GM23338 (cell line): Measurements from ENCODE around the gene PANK4. TPM values are rescaled to one million over a fixed set of nuclear protein-coding genes. Genes with fewer than 3 reads are reported as not detected.

Experiments
- ATAC-seq: fragments of 200-7000 bp; cut with Tn5 transposase; 3 replicates; pipeline ENCODE4 v1.9.1; 2020
- DNase-seq: peaks from one replicate; pipeline ENCODE4 v3.0.0-alpha.2; 2015; ENCODE audit warnings: low spot score
- H2AFZ ChIP-seq: fragments of 200-600 bp; sonication (generic); 2 replicates; pipeline ENCODE4 v1.8.0; 2016; ENCODE audit warnings: antibody characterized with exemption, mild to moderate bottlenecking, moderate library complexity
- H3F3A ChIP-seq: fragments of 200-600 bp; sonication (generic); replicated peaks from 2 replicates; pipeline ENCODE4 v1.8.0; 2017; ENCODE audit warnings: antibody characterized with exemption, mixed run types, low read depth
- H3K27ac ChIP-seq: fragments of 200-600 bp; sonication (generic); 2 replicates; pipeline ENCODE4 v1.6.1; 2016; ENCODE audit warnings: low read depth
- H3K27me3 ChIP-seq: fragments of 200-600 bp; sonication (generic); 2 replicates; pipeline ENCODE4 v1.8.0; 2016; ENCODE audit warnings: mild to moderate bottlenecking, mixed run types, moderate library complexity; ENCODE audit not compliant: insufficient read depth
- H3K36me3 ChIP-seq: fragments of 200-600 bp; sonication (generic); 2 replicates; pipeline ENCODE4 v1.8.0; 2016; ENCODE audit warnings: mild to moderate bottlenecking; ENCODE audit not compliant: insufficient read depth
- H3K4me1 ChIP-seq: fragments of 200-600 bp; sonication (generic); 2 replicates; pipeline ENCODE4 v1.8.0; 2016; ENCODE audit warnings: mild to moderate bottlenecking, moderate library complexity; ENCODE audit not compliant: insufficient read depth
- H3K4me2 ChIP-seq: fragments of 200-600 bp; sonication (generic); 2 replicates; pipeline ENCODE4 v1.7.1; 2017; ENCODE audit warnings: mixed run types
- H3K4me3 ChIP-seq: fragments of 200-600 bp; sonication (generic); 2 replicates; pipeline ENCODE4 v1.6.1; 2016; ENCODE audit warnings: mixed run types
- H3K79me2 ChIP-seq: fragments of 200-600 bp; sonication (generic); replicated peaks from 2 replicates; pipeline ENCODE4 v1.8.0; 2017; ENCODE audit warnings: mild to moderate bottlenecking; ENCODE audit not compliant: insufficient read depth
- H3K9me2 ChIP-seq: fragments of 200-600 bp; sonication (generic); 2 replicates; pipeline ENCODE4 v1.8.0; 2017; ENCODE audit not compliant: insufficient read depth
- H4K20me1 ChIP-seq: fragments of 200-600 bp; sonication (generic); replicated peaks from 2 replicates; pipeline ENCODE4 v1.8.0; 2017; ENCODE audit warnings: mild to moderate bottlenecking; ENCODE audit not compliant: insufficient read depth
- H3K27ac Mint-ChIP-seq: 2 replicates; pipeline ENCODE4 v1.8.0; 2020; ENCODE audit warnings: inconsistent platforms, mild to moderate bottlenecking, moderate library complexity, mixed read lengths
- H3K27me3 Mint-ChIP-seq: 3 replicates; pipeline ENCODE4 v1.8.0; 2022; ENCODE audit warnings: low read depth, mild to moderate bottlenecking, moderate library complexity, mixed read lengths, inconsistent platforms; ENCODE audit not compliant: insufficient read depth, poor library complexity
- H3K36me3 Mint-ChIP-seq: 3 replicates; pipeline ENCODE4 v1.8.0; 2021; ENCODE audit warnings: low read depth, mild to moderate bottlenecking, inconsistent platforms, moderate library complexity, mixed read lengths
- H3K4me1 Mint-ChIP-seq: 3 replicates; pipeline ENCODE4 v1.8.0; 2020; ENCODE audit warnings: mild to moderate bottlenecking, inconsistent platforms, mixed read lengths
- H3K4me3 Mint-ChIP-seq: 3 replicates; pipeline ENCODE4 v1.8.0; 2021; ENCODE audit warnings: moderate library complexity, mild to moderate bottlenecking, inconsistent platforms, mixed read lengths
- H3K9me3 Mint-ChIP-seq: 3 replicates; pipeline ENCODE4 v1.8.0; 2020; ENCODE audit warnings: moderate library complexity, mild to moderate bottlenecking, inconsistent platforms, mixed read lengths
- CREB1 ChIP-seq: fragments of 250-450 bp; sonication (Bioruptor Pico); IDR thresholded peaks from 2 replicates; pipeline ENCODE4 v1.5.0; 2020; ENCODE audit warnings: low read depth, mild to moderate bottlenecking, moderate library complexity
- EZH2 ChIP-seq: fragments of 200-600 bp; sonication (generic); IDR thresholded peaks from one replicate; pipeline ENCODE4 v1.8.0; 2017; ENCODE audit warnings: antibody characterized with exemption, mild to moderate bottlenecking, low read depth; ENCODE audit not compliant: unreplicated experiment
- EZH2phosphoT487 ChIP-seq: fragments of 200-600 bp; sonication (generic); IDR thresholded peaks from one replicate; pipeline ENCODE4 v1.8.1; 2018; ENCODE audit warnings: antibody characterized with exemption; ENCODE audit not compliant: unreplicated experiment
- JUNB ChIP-seq: IDR thresholded peaks from one replicate; pipeline ENCODE4 v1.6.1; 2016; ENCODE audit warnings: antibody characterized with exemption; ENCODE audit not compliant: unreplicated experiment
- NANOG ChIP-seq: IDR thresholded peaks from 2 replicates; pipeline ENCODE4 v1.6.1; 2016; ENCODE audit warnings: antibody characterized with exemption, borderline replicate concordance
- POLR2AphosphoS5 ChIP-seq: IDR thresholded peaks from 2 replicates; pipeline ENCODE4 v1.6.1; 2016; ENCODE audit warnings: antibody characterized with exemption, low read depth
- STAT1 ChIP-seq: IDR thresholded peaks from one replicate; pipeline ENCODE4 v1.6.1; 2016; ENCODE audit warnings: antibody characterized with exemption; ENCODE audit not compliant: unreplicated experiment
- ZNF114 ChIP-seq: fragments of 250-450 bp; sonication (Bioruptor Pico); IDR thresholded peaks from 2 replicates; pipeline ENCODE4 v1.5.0; 2020; ENCODE audit warnings: mild to moderate bottlenecking, moderate library complexity
- polyA plus RNA-seq: library from polyadenylated mRNA; unstranded; fragments of >200 nt; fragmentation: Nextera tagmentation; extraction: Ambion mirVana; gene quantifications from 2 replicates; pipeline ENCODE4 v1.2.1, GENCODE V29; 2016
- total RNA-seq: library from RNA; depleted of rRNA; stranded (reverse); fragments of >200 nt; shearing (Covaris generic); gene quantifications from 2 replicates; pipeline ENCODE4 v1.2.3, GENCODE V29; 2014
- TF ChIP-seq, protein P1 (sequence below): fragments of 250-450 bp; sonication (Bioruptor Pico); IDR thresholded peaks from 2 replicates; pipeline ENCODE4 v1.5.0; 2020; ENCODE audit warnings: mild to moderate bottlenecking, moderate library complexity
- TF ChIP-seq, protein P2 (sequence below): IDR thresholded peaks from 2 replicates; pipeline ENCODE4 v1.6.1; 2016; ENCODE audit warnings: antibody characterized with exemption

Gene PANK4
- total and polyA plus RNA-seq, 2 experiments from 2014 or later, result 25.8 to 43.7 TPM

DNA sequence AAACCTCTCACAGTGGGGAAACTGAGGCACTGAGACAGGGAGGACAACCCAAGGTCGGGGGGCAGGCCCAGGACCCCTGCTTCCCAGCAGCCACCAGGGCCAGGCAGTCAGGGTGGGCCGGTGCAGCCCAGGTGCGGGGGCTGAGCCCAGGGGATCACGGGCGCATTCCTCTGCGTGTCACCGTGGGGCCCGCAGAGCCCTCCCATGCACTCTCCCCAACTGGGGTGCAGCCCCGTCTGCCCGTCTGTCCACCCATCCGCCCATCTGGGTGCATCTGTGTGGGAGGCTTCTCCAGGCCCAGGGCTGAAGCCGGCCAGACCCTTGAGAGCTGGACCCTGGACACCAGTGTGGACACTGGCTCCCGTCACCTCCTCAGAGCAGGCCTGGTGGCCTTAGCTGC, 53.2 kb downstream of the PANK4 start (continued):
- TF ChIP-seq NANOG (no peak), JUNB (no peak), ZNF114 (CRISPR knock-in tag) (no peak), POLR2AphosphoS5 (no peak), CREB1 (CRISPR knock-in tag) (no peak), EZH2phosphoT487 (no peak)
- TF ChIP-seq, protein P1, sequence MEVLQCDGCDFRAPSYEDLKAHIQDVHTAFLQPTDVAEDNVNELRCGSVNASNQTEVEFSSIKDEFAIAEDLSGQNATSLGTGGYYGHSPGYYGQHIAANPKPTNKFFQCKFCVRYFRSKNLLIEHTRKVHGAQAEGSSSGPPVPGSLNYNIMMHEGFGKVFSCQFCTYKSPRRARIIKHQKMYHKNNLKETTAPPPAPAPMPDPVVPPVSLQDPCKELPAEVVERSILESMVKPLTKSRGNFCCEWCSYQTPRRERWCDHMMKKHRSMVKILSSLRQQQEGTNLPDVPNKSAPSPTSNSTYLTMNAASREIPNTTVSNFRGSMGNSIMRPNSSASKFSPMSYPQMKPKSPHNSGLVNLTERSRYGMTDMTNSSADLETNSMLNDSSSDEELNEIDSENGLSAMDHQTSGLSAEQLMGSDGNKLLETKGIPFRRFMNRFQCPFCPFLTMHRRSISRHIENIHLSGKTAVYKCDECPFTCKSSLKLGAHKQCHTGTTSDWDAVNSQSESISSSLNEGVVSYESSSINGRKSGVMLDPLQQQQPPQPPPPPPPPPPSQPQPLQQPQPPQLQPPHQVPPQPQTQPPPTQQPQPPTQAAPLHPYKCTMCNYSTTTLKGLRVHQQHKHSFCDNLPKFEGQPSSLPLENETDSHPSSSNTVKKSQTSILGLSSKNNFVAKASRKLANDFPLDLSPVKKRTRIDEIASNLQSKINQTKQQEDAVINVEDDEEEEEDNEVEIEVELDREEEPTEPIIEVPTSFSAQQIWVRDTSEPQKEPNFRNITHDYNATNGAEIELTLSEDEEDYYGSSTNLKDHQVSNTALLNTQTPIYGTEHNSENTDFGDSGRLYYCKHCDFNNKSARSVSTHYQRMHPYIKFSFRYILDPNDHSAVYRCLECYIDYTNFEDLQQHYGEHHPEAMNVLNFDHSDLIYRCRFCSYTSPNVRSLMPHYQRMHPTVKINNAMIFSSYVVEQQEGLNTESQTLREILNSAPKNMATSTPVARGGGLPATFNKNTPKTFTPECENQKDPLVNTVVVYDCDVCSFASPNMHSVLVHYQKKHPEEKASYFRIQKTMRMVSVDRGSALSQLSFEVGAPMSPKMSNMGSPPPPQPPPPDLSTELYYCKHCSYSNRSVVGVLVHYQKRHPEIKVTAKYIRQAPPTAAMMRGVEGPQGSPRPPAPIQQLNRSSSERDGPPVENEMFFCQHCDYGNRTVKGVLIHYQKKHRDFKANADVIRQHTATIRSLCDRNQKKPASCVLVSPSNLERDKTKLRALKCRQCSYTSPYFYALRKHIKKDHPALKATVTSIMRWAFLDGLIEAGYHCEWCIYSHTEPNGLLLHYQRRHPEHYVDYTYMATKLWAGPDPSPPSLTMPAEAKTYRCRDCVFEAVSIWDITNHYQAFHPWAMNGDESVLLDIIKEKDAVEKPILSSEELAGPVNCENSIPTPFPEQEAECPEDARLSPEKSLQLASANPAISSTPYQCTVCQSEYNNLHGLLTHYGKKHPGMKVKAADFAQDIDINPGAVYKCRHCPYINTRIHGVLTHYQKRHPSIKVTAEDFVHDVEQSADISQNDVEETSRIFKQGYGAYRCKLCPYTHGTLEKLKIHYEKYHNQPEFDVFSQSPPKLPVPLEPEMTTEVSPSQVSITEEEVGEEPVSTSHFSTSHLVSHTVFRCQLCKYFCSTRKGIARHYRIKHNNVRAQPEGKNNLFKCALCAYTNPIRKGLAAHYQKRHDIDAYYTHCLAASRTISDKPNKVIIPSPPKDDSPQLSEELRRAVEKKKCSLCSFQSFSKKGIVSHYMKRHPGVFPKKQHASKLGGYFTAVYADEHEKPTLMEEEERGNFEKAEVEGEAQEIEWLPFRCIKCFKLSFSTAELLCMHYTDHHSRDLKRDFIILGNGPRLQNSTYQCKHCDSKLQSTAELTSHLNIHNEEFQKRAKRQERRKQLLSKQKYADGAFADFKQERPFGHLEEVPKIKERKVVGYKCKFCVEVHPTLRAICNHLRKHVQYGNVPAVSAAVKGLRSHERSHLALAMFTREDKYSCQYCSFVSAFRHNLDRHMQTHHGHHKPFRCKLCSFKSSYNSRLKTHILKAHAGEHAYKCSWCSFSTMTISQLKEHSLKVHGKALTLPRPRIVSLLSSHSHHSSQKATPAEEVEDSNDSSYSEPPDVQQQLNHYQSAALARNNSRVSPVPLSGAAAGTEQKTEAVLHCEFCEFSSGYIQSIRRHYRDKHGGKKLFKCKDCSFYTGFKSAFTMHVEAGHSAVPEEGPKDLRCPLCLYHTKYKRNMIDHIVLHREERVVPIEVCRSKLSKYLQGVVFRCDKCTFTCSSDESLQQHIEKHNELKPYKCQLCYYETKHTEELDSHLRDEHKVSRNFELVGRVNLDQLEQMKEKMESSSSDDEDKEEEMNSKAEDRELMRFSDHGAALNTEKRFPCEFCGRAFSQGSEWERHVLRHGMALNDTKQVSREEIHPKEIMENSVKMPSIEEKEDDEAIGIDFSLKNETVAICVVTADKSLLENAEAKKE, result no peak

DNA sequence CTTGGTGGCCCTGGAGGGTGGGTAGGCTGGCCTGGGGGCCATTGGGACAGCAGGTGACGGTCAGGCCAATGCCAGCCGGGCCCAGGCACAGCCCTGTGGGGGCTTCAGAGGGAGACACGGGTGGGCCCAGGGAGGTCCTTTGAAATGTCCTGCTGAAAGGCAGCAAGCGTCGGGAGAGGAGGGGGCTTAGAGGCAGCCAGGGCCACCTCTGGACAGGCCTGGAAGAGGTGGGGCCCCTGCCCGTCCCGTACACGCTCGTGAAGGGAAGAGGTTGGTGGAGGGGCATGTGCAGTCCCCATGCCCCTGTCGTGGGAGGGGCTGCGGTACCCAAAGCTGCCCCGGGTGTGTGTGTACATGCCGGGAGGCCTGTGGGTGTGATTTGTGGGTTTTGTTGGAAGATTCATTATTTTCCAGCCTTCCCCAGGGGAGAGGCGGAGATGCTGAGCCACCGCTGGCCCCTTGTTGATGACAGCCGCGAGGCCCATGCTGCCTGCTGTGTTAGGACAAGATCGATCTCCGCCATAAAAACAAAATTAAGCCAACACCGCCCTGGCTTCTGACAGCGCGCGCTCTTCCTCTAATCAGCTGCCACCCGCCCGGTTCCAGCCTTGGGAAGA, 53.7 kb downstream of the PANK4 start:
- no peaks in the 10 kb centered on the region for H3K9me2 ChIP-seq
- no peaks in the 10 kb centered on the region for H3K36me3 Mint-ChIP-seq
- ATAC-seq, result no peak
- H2AFZ ChIP-seq, result no peak overlapping the region
- H3K4me1 ChIP-seq, result no peaks in the 10 kb centered on the region
- no peak for DNase-seq
- H3F3A ChIP-seq, result no peaks in the 10 kb centered on the region
- H3K27ac ChIP-seq, result no peak overlapping the region
- no peaks in the 10 kb centered on the region for H3K79me2 ChIP-seq
- H3K4me3 Mint-ChIP-seq, result no peak overlapping the region
- H3K27ac Mint-ChIP-seq, result no peak overlapping the region
- H3K4me2 ChIP-seq, result no peak overlapping the region
- H3K27me3 Mint-ChIP-seq, result peaks cover 8% of the 10 kb centered on the region
- H3K36me3 ChIP-seq, result no peaks in the 10 kb centered on the region
- H3K27me3 ChIP-seq, result no peaks in the 10 kb centered on the region
- no peaks in the 10 kb centered on the region for H3K9me3 Mint-ChIP-seq
- TF ChIP-seq POLR2AphosphoS5, result no peak
- TF ChIP-seq, protein P2, sequence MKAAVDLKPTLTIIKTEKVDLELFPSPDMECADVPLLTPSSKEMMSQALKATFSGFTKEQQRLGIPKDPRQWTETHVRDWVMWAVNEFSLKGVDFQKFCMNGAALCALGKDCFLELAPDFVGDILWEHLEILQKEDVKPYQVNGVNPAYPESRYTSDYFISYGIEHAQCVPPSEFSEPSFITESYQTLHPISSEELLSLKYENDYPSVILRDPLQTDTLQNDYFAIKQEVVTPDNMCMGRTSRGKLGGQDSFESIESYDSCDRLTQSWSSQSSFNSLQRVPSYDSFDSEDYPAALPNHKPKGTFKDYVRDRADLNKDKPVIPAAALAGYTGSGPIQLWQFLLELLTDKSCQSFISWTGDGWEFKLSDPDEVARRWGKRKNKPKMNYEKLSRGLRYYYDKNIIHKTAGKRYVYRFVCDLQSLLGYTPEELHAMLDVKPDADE, result no peak
- TF ChIP-seq NANOG, result no peak
- no peak for TF ChIP-seq EZH2
- TF ChIP-seq JUNB, result no peak
- no peak for TF ChIP-seq STAT1
- H3K4me1 Mint-ChIP-seq, result no peaks in the 10 kb centered on the region
- no peak overlapping the region for H3K4me3 ChIP-seq
- no peaks in the 10 kb centered on the region for H4K20me1 ChIP-seq
